H9 (cell line): ENCODE measurements around the gene FERMT2. TPM values are rescaled to one million over a fixed set of nuclear protein-coding genes. Genes with fewer than 3 reads are reported as not detected.
A peak's percentile ranks its signal among the peaks of the same experiment; 100 is the strongest.

Experiments
- DNase-seq: peaks from one replicate; pipeline ENCODE4 v3.0.0-alpha.2; 2017
- H2AFZ ChIP-seq: one replicate; pipeline ENCODE4 v1.6.1; 2013; ENCODE audit warnings: mild to moderate bottlenecking, low read length, control low read depth, moderate library complexity
- H2AK5ac ChIP-seq: 2 replicates; pipeline ENCODE4 v1.6.1; 2013; ENCODE audit warnings: low read length, control low read depth, mixed read lengths; ENCODE audit not compliant: insufficient read length
- H2BK120ac ChIP-seq: one replicate; pipeline ENCODE4 v1.6.1; 2013; ENCODE audit warnings: low read depth, mild to moderate bottlenecking, low read length, control low read depth, inconsistent platforms; ENCODE audit not compliant: poor library complexity, severe bottlenecking
- H2BK12ac ChIP-seq: 2 replicates; pipeline ENCODE4 v1.6.1; 2013; ENCODE audit warnings: low read length, control low read depth, mixed read lengths, low read depth; ENCODE audit not compliant: insufficient read length
- H2BK15ac ChIP-seq: 2 replicates; pipeline ENCODE4 v1.6.1; 2013; ENCODE audit warnings: low read depth, low read length, control low read depth
- H2BK20ac ChIP-seq: one replicate; pipeline ENCODE4 v1.6.1; 2013; ENCODE audit warnings: low read depth, mild to moderate bottlenecking, low read length, control low read depth, inconsistent platforms; ENCODE audit not compliant: poor library complexity, severe bottlenecking
- H2BK5ac ChIP-seq: 2 replicates; pipeline ENCODE4 v1.6.1; 2013; ENCODE audit warnings: low read length, control low read depth, mixed read lengths; ENCODE audit not compliant: insufficient read length
- H3K14ac ChIP-seq: 2 replicates; pipeline ENCODE4 v1.6.1; 2013; ENCODE audit warnings: low read length, control low read depth; ENCODE audit not compliant: insufficient read depth
- H3K18ac ChIP-seq: 2 replicates; pipeline ENCODE4 v1.6.1; 2013; ENCODE audit warnings: low read depth, mild to moderate bottlenecking, mixed read lengths, low read length, control low read depth; ENCODE audit not compliant: insufficient read length
- H3K23ac ChIP-seq: 2 replicates; pipeline ENCODE4 v1.6.1; 2013; ENCODE audit warnings: low read length, control low read depth, mixed read lengths, low read depth; ENCODE audit not compliant: insufficient read length
- H3K23me2 ChIP-seq: 2 replicates; pipeline ENCODE4 v1.6.1; 2013; ENCODE audit warnings: low read depth, mild to moderate bottlenecking, mixed read lengths, low read length, control low read depth; ENCODE audit not compliant: insufficient read length, poor library complexity, severe bottlenecking
- H3K27ac ChIP-seq: 2 replicates; pipeline ENCODE4 v1.5.1; 2013; ENCODE audit warnings: low read length, control low read depth, mixed read lengths, low read depth; ENCODE audit not compliant: insufficient read length
- H3K27me3 ChIP-seq: 2 replicates; pipeline ENCODE4 v1.6.1; 2013; ENCODE audit warnings: low read length, control low read depth, inconsistent platforms; ENCODE audit not compliant: insufficient read depth
- H3K4ac ChIP-seq: 2 replicates; pipeline ENCODE4 v1.6.1; 2013; ENCODE audit warnings: low read depth, mild to moderate bottlenecking, control low read depth, inconsistent platforms, low read length, moderate library complexity
- H3K4me1 ChIP-seq: 2 replicates; pipeline ENCODE4 v1.6.1; 2013; ENCODE audit warnings: low read length, control low read depth, inconsistent platforms; ENCODE audit not compliant: insufficient read depth
- H3K4me2 ChIP-seq: 2 replicates; pipeline ENCODE4 v1.6.1; 2013; ENCODE audit warnings: low read length, control low read depth, mixed read lengths; ENCODE audit not compliant: insufficient read length, insufficient read depth
- H3K56ac ChIP-seq: 2 replicates; pipeline ENCODE4 v1.6.1; 2013; ENCODE audit warnings: low read depth, mild to moderate bottlenecking, mixed read lengths, low read length, control low read depth; ENCODE audit not compliant: insufficient read length
- H3K79me1 ChIP-seq: 2 replicates; pipeline ENCODE4 v1.6.1; 2013; ENCODE audit warnings: low read depth, mild to moderate bottlenecking, moderate library complexity, low read length, control low read depth, inconsistent platforms; ENCODE audit not compliant: insufficient read depth, poor library complexity, severe bottlenecking
- H3K79me2 ChIP-seq: 2 replicates; pipeline ENCODE4 v1.6.1; 2013; ENCODE audit warnings: low read length, control low read depth, inconsistent platforms; ENCODE audit not compliant: insufficient read depth
- H3K9ac ChIP-seq: 2 replicates; pipeline ENCODE4 v1.6.1; 2013; ENCODE audit warnings: low read length, control low read depth, mixed read lengths; ENCODE audit not compliant: insufficient read length; ENCODE audit errors: extremely low read depth
- H3K9me3 ChIP-seq: one replicate; pipeline ENCODE4 v1.6.1; 2013; ENCODE audit warnings: low read depth, low read length, inconsistent platforms; ENCODE audit not compliant: control insufficient read depth
- H3T11ph ChIP-seq: one replicate; pipeline ENCODE4 v1.6.1; 2013; ENCODE audit warnings: mild to moderate bottlenecking, low read length, control low read depth, inconsistent platforms
- H4K20me1 ChIP-seq: one replicate; pipeline ENCODE4 v1.6.1; 2013; ENCODE audit not compliant: control insufficient read depth, insufficient read length, insufficient read depth
- H4K5ac ChIP-seq: 2 replicates; pipeline ENCODE4 v1.6.1; 2013; ENCODE audit warnings: low read depth, mild to moderate bottlenecking, mixed read lengths, low read length, control low read depth; ENCODE audit not compliant: insufficient read length
- H4K8ac ChIP-seq: replicated peaks from 2 replicates; pipeline ENCODE4 v1.6.1; 2013; ENCODE audit warnings: low read length, control low read depth, mixed read lengths, low read depth; ENCODE audit not compliant: insufficient read length
- H4K91ac ChIP-seq: 2 replicates; pipeline ENCODE4 v1.6.1; 2013; ENCODE audit warnings: low read depth, mild to moderate bottlenecking, moderate library complexity, mixed read lengths, low read length, control low read depth; ENCODE audit not compliant: insufficient read length
- H3K27ac Mint-ChIP-seq, 3 experiments: 2 replicates in 2 of 3; 3 replicates in 1 of 3; pipeline ENCODE4 v1.8.0; 2020 to 2021; ENCODE audit warnings: mixed read lengths in 3 of 3, mild to moderate bottlenecking in 1 of 3, moderate library complexity in 1 of 3
- H3K27me3 Mint-ChIP-seq: 2 replicates; pipeline ENCODE4 v1.8.0; 2021; ENCODE audit warnings: low read depth, mild to moderate bottlenecking, moderate library complexity, mixed read lengths
- H3K36me3 Mint-ChIP-seq, 3 experiments: 2 replicates in 2 of 3; 3 replicates in 1 of 3; pipeline ENCODE4 v1.8.0; 2020 to 2021; ENCODE audit warnings: low read depth in 3 of 3, mixed read lengths in 3 of 3; ENCODE audit not compliant: insufficient read depth in 1 of 3
- H3K4me1 Mint-ChIP-seq, 2 experiments: 2 replicates each; pipeline ENCODE4 v1.8.0; 2020; ENCODE audit warnings: mixed read lengths in 2 of 2
- H3K4me3 Mint-ChIP-seq, 2 experiments: 2 replicates in 1 of 2; 3 replicates in 1 of 2; pipeline ENCODE4 v1.8.0; 2020 to 2021; ENCODE audit warnings: mild to moderate bottlenecking in 2 of 2, mixed read lengths in 2 of 2, moderate library complexity in 1 of 2
- H3K9me3 Mint-ChIP-seq, 2 experiments: 2 replicates in 1 of 2; 3 replicates in 1 of 2; pipeline ENCODE4 v1.8.0; 2020; ENCODE audit warnings: mild to moderate bottlenecking in 2 of 2, mixed read lengths in 2 of 2, moderate library complexity in 1 of 2
- CTCF ChIP-seq: fragments of 200-600 bp; sonication (generic); conservative IDR thresholded peaks from 3 replicates; pipeline ENCODE4 v1.8.0; 2021; ENCODE audit warnings: antibody characterized with exemption, mild to moderate bottlenecking
- WGBS: extraction: QIAGEN DNeasy Blood & Tissue Kit; methylation state at CpG from one replicate; pipeline ENCODE4 v1.1.7; 2013; ENCODE audit warnings: missing lambda C conversion rate, low lambda C conversion rate, mixed read lengths; ENCODE audit not compliant: insufficient read length; ENCODE audit errors: extremely low coverage; 5-methylcytosine and 5-hydroxymethylcytosine counted together
- long read RNA-seq: library from polyadenylated mRNA; unstranded; transcript quantifications from one replicate; pipeline ENCODE4 v2.0.0, GENCODE V29; 2020
- total RNA-seq: library from RNA; stranded (reverse); gene quantifications from 2 replicates; pipeline ENCODE4 v1.2.1, GENCODE V29; 2021

The FERMT2 gene
- 128 and 136 TPM in 2 replicates for total RNA-seq
- long read RNA-seq, transcript FERMT2-201 (15 exons, 3,338 nt), result minor isoform, 5 of 132 reads
- long read RNA-seq, transcript FERMT2-202 (16 exons, 3,247 nt), result major isoform, 76 of 132 reads
- long read RNA-seq, partial matches to known transcripts, result 38 of 132 reads
- long read RNA-seq, other reads (novel, unspliced or antisense), result 12 of 132 reads

DNA sequence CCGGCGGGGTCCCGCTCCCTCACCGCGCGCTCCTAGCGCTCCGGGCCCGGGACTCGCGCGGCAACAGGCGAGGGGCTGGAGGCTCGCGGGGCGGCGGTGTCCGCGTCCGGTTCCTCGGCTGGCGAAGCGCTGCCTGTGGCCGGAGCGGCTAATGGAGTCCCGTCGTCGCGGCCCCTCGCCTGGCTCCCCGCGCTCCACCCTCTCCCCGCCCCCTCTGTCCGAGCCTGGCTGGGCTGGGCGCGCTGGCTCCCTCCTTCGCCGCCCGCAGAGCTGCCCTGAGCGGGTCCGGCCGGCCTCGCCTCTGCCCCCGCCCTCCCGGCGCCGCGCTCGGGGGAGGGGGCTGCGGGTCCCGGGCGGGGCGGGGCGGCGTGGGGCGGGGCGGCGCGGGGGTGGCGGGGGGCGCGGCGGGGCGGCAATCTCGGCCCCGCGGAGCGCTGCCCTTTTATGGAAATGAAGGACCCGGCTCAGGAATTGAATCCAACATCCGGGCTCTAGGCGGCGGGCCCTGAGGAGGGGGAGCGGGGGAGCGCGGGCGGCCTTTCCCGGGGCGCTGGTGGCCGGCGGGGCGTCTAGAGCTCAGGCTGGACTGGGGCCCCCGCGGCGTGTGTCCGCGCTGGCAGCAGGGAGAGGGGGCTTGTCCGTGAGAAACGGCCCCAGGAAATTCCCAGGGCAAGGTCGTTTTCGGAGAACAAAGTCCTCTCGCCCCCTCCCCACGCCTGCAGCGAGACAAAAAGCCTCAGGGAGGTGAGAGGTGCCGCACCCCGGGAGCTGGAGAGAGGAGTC is at the start of gene FERMT2:
Gene FERMT2 (minus strand): TSS at position 153 of the 783 bp plus-strand sequence. CDS start 482 bp downstream, outside the sequence.
- no peaks in the 10 kb centered on the region; the same call in 1 of the 2 replicates for H3K27me3 Mint-ChIP-seq
- Histone ChIP-seq H2BK12ac (no peak within 1 kb of the TSS), H3K27me3 (no peaks in the 10 kb centered on the region), H2BK5ac (no peak within 1 kb of the TSS), H3K4ac (peak within 1 kb of the TSS; percentile 85; the same call in 1 of the 2 replicates), H2AK5ac (no peak within 1 kb of the TSS), H4K8ac (no peak within 1 kb of the TSS), H3K9ac (peak within 1 kb of the TSS; percentile 86), H3T11ph (peak within 1 kb of the TSS; percentile 94), H3K14ac (peak within 1 kb of the TSS; percentile 97), H3K79me2 (peaks cover 22% of the 10 kb centered on the region), H3K4me1 (peaks cover 7% of the 10 kb centered on the region; the same call in 1 of the 2 replicates), H3K56ac (no peak within 1 kb of the TSS), H3K79me1 (no peaks in the 10 kb centered on the region), H3K23ac (no peak within 1 kb of the TSS), H2AFZ (no peak within 1 kb of the TSS), H2BK20ac (peak within 1 kb of the TSS; percentile 92), H3K18ac (peak within 1 kb of the TSS; percentile 99), H3K27ac (no peak within 1 kb of the TSS), H2BK15ac (no peak within 1 kb of the TSS), H4K91ac (no peak within 1 kb of the TSS), H4K5ac (no peak within 1 kb of the TSS), H2BK120ac (peak within 1 kb of the TSS; percentile 98), H3K23me2 (peaks cover 5% of the 10 kb centered on the region), H3K4me2 (peak within 1 kb of the TSS; percentile 97), H4K20me1 (no peaks in the 10 kb centered on the region), H3K9me3 (no peaks in the 10 kb centered on the region)
- TF ChIP-seq CTCF, result no peak
- peak; percentile 89 for DNase-seq
- peaks cover 42 to 44% of the 10 kb centered on the region in 2 experiments for H3K4me1 Mint-ChIP-seq
- no CpG with 5 or more reads among the region's 95 CpGs for WGBS
- peak within 1 kb of the TSS; percentile 99 for H3K4me3 Mint-ChIP-seq
- H3K9me3 Mint-ChIP-seq, result no peaks in the 10 kb centered on the region; a peak in 1 of 5 replicates
- peak within 1 kb of the TSS; percentile 91 to 97 (median 92) for H3K27ac Mint-ChIP-seq
- peaks cover 2 to 19% (median 14%) of the 10 kb centered on the region in 3 experiments; a peak in 5 of 7 replicates for H3K36me3 Mint-ChIP-seq
